ENCODE results near the gene ARID3A. TPM values are rescaled to one million over a fixed set of nuclear protein-coding genes. Genes with fewer than 3 reads are reported as not detected.

ARID3A gene
- total and polyA plus RNA-seq, 9 donors: 1.1 to 8.1 (median 4.5) TPM

DNA sequence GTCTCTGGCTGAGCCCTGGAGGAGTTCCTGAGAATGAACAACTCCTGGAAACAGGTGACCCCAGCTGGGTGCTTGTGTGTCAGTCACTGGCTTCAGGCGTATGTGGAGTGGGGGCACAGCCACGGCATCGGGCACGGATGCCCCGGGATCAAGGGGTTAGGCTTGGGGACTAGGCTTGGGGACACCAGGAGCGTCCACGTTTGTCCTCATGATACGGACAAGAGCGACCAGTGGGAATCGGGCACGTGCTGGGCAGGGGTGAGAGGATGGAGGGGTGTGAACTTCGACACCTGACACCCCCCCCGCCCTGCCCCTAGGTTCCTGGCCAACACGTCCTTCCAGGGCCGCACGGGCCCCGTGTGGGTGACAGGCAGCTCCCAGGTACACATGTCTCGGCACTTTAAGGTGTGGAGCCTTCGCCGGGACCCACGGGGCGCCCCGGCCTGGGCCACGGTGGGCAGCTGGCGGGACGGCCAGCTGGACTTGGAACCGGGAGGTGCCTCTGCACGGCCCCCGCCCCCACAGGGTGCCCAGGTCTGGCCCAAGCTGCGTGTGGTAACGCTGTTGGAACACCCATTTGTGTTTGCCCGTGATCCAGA, 78.5 kb downstream of the ARID3A start:
- intact Hi-C loops (cut with DNase I): no loop called here
- no peak for DNase-seq
- no peak overlapping the region for H3K4me3 ChIP-seq
- WGBS, 3 donors: 60 to 70% (median 61%) methylated on average over 16 to 32 of the region's 32 CpGs
- TF ChIP-seq EP300 (IDR thresholded peaks at IDR 0.05) (no peak), POLR2A (IDR thresholded peaks at IDR 0.05) (no peak)
- TF ChIP-seq, protein P1, sequence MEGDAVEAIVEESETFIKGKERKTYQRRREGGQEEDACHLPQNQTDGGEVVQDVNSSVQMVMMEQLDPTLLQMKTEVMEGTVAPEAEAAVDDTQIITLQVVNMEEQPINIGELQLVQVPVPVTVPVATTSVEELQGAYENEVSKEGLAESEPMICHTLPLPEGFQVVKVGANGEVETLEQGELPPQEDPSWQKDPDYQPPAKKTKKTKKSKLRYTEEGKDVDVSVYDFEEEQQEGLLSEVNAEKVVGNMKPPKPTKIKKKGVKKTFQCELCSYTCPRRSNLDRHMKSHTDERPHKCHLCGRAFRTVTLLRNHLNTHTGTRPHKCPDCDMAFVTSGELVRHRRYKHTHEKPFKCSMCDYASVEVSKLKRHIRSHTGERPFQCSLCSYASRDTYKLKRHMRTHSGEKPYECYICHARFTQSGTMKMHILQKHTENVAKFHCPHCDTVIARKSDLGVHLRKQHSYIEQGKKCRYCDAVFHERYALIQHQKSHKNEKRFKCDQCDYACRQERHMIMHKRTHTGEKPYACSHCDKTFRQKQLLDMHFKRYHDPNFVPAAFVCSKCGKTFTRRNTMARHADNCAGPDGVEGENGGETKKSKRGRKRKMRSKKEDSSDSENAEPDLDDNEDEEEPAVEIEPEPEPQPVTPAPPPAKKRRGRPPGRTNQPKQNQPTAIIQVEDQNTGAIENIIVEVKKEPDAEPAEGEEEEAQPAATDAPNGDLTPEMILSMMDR (IDR thresholded peaks at IDR 0.05): no peak
- peaks cover 5% of the 10 kb centered on the region for H3K27me3 ChIP-seq
- no peaks in the 10 kb centered on the region for H3K4me1 ChIP-seq (ENCODE audit: insufficient read depth)
- no peak overlapping the region for H3K27ac ChIP-seq
- no peaks in the 10 kb centered on the region for H3K9me3 ChIP-seq
- no peaks in the 10 kb centered on the region for H3K36me3 ChIP-seq

DNA sequence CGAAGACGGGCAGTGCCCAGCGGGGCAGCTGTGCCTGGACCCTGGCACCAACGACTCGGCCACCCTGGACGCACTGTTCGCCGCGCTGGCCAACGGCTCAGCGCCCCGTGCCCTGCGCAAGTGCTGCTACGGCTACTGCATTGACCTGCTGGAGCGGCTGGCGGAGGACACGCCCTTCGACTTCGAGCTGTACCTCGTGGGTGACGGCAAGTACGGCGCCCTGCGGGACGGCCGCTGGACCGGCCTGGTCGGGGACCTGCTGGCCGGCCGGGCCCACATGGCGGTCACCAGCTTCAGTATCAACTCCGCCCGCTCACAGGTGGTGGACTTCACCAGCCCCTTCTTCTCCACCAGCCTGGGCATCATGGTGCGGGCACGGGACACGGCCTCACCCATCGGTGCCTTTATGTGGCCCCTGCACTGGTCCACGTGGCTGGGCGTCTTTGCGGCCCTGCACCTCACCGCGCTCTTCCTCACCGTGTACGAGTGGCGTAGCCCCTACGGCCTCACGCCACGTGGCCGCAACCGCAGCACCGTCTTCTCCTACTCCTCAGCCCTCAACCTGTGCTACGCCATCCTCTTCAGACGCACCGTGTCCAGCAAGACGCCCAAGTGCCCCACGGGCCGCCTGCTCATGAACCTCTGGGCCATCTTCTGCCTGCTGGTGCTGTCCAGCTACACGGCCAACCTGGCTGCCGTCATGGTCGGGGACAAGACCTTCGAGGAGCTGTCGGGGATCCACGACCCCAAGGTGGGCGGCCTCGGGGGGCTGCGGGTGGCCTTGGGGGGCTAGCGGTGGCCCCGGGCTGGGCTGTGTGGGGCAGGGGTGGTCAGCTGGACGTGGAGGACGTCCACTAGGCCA, 79.2 kb downstream of the ARID3A start:
- H3K9me3 ChIP-seq: no peaks in the 10 kb centered on the region
- H3K36me3 ChIP-seq: no peaks in the 10 kb centered on the region
- intact Hi-C loops (cut with DNase I): no loop called here
- peaks cover 1% of the 10 kb centered on the region for H3K27me3 ChIP-seq
- H3K27ac ChIP-seq: no peak overlapping the region
- TF ChIP-seq POLR2A (IDR thresholded peaks at IDR 0.05): no peak
- TF ChIP-seq EP300 (IDR thresholded peaks at IDR 0.05): no peak
- TF ChIP-seq, protein P1 (IDR thresholded peaks at IDR 0.05): no peak
- H3K4me1 ChIP-seq (ENCODE audit: insufficient read depth): no peaks in the 10 kb centered on the region
- 83 to 90% (median 85%) methylated on average over 70 of the region's 70 CpGs for WGBS, 3 donors
- H3K4me3 ChIP-seq: no peak overlapping the region
- DNase-seq: no peak

DNA sequence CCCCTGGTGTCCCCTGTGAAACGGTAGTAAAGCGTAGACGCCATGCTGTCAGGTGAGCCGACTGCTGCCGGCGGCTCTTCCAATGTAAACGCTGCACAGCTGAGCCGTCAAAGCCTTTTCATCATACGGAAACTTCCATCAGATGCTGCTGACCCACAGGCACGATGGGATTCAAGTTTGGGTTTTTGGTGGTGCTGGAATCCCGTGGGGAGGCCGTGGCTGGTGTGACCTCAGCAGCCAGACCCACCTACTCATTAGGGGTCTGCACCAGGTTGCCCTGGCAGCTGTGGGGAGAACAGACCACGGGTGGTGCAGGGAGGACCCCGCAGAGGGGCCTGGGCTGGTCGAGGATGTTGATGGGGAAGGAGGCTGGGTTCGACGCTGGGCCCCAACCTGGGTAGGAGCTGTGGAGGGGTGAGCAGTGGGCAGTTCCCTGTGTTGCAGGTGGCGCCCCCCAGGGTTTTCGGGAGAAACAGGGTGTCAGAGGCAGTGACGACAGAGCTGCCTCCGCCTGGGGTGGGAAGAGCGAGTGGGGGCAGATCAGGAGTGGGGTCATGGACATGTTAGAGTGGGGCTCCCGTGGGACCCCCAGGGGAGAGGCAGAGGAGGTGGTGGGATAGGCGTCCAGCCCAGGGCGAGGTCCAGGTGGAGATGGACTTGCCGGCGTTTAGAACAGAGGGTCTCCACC, 81.0 kb downstream of the ARID3A start:
- intact Hi-C loops (cut with DNase I): no loop called here
- Histone ChIP-seq H3K27me3 (no peaks in the 10 kb centered on the region), H3K4me3 (no peak overlapping the region), H3K36me3 (no peaks in the 10 kb centered on the region), H3K9me3 (no peaks in the 10 kb centered on the region), H3K27ac (no peak overlapping the region), H3K4me1 (ENCODE audit: insufficient read depth) (peaks cover 2% of the 10 kb centered on the region)
- 77 to 84% (median 81%) methylated on average over 27 of the region's 27 CpGs for WGBS, 3 donors
- DNase-seq: no peak
- TF ChIP-seq, protein P1 (IDR thresholded peaks at IDR 0.05): no peak
- no peak for TF ChIP-seq POLR2A (IDR thresholded peaks at IDR 0.05)
- no peak for TF ChIP-seq EP300 (IDR thresholded peaks at IDR 0.05)

DNA sequence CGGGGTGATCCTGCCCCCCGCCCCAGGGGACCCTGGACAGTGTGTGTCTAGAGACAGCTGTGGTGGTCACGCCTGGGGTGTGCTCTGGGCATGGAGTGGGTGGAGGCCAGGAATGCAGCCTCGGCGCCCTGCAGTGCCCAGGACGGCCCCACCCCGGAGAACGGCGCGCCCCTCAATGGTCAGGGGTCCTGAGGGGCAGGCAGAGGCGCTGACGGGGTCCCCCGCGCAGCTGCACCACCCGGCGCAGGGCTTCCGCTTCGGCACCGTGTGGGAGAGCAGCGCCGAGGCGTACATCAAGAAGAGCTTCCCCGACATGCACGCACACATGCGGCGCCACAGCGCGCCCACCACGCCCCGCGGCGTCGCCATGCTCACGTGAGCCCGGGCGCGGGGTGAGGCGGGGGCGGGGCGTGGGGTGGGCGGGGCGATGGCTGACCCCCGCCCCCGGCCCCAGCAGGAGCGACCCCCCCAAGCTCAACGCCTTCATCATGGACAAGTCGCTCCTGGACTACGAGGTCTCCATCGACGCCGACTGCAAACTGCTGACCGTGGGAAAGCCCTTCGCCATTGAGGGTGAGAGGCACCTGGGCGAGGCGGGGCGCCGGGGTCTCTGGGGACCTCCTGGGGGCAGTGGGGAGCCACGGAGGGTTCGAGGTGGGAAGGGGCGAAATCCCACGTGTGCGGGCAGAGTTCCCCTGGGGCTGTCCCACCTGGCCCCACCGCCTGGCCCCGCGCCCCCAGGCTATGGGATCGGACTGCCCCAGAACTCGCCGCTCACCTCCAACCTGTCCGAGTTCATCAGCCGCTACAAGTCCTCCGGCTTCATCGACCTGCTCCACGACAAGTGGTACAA, 81.8 kb downstream of the ARID3A start:
- Histone ChIP-seq H3K27ac (no peak overlapping the region), H3K27me3 (no peaks in the 10 kb centered on the region), H3K4me3 (no peak overlapping the region), H3K36me3 (no peaks in the 10 kb centered on the region), H3K9me3 (no peaks in the 10 kb centered on the region), H3K4me1 (ENCODE audit: insufficient read depth) (peaks cover 2% of the 10 kb centered on the region)
- intact Hi-C loops (cut with DNase I): no loop called here
- 87 to 89% (median 88%) methylated on average over 71 to 73 of the region's 73 CpGs for WGBS, 3 donors
- TF ChIP-seq POLR2A (IDR thresholded peaks at IDR 0.05) (no peak), EP300 (IDR thresholded peaks at IDR 0.05) (no peak)
- TF ChIP-seq, protein P1 (IDR thresholded peaks at IDR 0.05): no peak
- DNase-seq: no peak
